NCI-H1417 treated with DMSO at 0.1 percent for 48 hours (cell line): ENCODE data around the gene SOS1.
"Not testable (repeated sequence)": the region's sequence is repeated elsewhere in the genome, so short reads cannot be mapped to it uniquely, and the experiment has no call there.

Experiments
- DNase-seq: peaks from one replicate; lab custom pipeline; 2025; lab: John Stamatoyannopoulos, UW

The SOS1 gene

DNA sequence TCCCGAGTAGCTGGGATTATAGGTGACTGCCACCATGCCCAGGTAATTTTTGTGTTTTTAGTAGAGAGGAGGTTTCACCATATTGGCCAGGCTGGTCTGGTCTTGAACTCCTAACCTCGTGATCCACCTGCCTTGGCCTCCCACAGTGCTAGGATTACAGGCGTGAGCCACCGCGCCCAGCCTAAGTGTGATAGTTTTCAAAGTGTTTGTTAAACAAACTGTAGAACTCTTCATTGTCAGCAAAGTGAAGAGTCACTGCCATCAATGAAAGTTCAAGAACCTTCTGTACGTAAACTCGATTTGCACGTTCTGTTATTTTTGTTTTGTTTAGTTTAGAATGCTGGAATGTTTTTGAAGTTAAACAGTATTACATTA is 18.0 kb upstream of the SOS1 start:
- DNase-seq = no peak

DNA sequence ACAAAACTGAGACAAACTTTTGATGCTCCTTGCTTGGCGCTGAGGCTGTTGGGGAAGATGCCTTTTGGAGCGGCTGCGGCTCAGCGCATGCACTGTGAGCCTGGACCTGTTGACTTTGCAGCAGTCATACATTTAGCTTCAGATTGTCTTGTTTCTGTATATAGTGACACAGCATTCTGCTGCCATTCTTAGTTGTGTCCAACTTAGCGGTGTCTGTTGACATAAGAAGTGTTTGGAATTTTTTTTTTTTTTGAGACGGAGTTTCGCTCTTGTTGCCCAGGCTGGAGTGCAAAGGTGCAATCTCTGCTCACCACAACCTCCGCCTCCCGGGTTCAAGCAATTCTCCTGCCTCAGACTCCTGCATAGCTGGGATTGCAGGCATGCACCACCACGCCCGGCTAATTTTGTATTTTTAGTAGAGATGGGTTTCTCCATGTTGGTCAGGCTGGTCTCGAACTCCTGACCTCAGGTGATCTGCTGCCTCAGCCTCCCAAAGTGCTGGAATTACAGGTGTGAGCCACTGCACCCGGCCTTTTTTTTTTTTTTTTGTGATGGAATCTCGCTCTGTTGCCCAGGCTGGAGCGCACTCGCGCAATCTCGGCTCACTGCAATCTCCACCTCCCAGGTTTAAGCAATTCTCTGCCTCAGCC is 17.5 kb upstream of the SOS1 start:
- DNase-seq = not testable (repeated sequence)

DNA sequence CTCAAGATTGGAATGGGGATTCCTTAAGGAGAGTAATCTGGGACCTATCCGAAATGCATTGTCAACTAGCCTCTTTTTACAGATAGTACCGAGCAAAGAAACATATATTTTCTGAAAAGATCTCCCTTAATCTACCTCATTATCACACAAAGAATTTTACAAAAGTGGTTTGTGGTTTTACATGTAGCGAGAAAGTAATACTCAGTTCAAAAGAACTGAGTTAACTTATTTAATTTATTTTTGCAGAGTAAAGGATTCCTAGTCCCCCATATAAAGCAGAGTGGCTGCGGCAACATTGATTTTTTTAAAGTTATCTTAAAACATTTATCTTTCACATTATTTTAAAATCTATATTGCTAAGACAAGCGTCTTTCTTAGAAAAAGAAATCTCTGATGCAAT is 15.9 kb upstream of the SOS1 start:
- no peak for DNase-seq

DNA sequence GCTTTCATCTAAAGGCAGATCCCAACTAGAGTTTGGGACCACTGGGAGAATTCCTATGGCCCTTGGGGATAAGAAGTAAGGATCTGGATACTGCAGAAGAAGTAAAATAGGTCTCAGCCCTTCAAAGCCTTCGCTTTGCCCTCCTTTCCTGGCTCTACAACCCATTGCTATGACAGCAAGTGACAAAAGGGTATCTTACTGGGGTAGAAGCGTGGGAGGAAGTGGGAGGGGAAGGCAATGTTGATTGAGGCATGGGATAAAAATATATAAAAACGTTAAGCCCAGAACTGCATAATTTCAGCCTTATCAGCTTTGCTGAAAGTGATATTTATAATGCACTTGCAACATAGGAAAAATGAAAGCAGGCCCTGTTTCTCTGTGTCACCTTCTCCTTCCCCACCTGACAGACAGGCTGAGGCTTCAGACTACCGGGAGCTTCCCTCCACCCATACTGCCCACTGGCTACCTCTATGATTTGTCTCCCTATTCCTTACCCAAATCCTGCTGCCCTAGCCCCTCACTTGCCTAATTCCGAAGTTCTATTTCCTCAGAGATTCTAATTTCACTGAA is 14.9 kb upstream of the SOS1 start:
- no peak for DNase-seq

DNA sequence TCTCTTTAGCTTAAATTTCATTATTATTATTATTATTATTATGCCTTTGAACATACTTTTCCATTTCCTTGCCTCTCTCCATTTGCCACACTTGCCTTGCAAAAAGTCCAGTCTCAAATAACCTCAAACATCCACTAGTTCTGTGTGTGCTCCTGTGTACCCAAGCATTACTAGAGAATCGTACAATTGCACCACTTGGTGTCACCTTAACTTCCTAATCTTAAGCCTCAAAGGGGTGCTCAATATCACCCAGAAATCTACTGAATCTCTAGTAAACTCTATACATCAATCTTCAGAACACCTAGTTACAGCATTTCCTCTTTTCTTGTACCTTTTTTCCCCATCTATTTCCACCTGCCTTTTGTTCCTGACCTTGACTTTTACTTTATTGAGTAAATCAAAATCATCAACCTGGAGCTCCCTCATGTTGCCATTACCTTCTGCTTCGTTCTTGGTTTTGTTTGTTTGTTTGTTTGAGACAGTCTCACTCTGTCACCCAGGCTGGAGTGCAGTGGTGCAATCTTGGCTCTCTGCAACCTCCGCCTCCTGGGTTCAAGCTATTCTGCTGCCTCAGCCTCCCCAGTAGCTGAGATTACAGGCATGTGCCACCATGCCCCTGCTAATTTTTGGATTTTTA is 12.5 kb upstream of the SOS1 start:
- no peak for DNase-seq

DNA sequence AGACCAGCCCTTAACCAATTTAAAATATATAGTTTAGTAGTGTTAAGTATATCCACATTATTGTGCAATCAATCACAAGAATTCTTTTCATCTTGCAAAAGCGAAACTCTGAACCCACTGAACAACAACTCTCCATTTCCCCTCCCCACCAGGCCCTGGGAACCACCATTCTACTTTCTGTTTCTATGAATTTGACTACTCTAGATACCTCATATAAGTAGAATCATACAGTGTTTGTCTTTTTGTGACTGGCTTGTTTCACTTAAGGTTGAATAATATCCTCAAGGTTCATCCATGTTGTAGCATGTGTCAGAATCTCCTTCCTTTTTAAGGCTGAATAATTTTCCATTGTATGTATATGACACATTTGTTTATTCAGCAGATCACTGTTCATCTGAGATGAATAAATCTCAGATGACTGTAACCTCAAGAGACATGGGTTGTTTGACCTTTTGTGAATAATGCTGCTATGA is 8.1 kb upstream of the SOS1 start:
- no peak for DNase-seq

DNA sequence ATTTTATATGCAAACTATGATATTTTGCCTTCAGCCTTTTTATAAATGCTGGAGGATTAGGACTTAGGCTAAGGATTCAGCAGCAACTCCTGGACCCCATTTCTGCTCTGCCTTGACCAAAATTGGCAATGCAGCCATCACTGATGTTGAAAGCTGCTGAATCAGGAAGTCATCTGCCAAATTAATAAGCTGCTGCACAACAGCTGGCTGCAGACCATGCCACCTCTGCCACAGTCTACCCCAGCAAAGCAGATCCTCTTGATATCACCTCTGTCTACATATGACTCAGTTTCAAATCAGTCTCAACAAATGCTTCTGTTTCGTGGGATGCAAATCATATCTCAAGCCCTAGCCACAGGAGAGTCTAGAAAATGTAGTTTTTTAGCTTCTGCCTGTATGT is 7.1 kb upstream of the SOS1 start:
- no peak for DNase-seq

DNA sequence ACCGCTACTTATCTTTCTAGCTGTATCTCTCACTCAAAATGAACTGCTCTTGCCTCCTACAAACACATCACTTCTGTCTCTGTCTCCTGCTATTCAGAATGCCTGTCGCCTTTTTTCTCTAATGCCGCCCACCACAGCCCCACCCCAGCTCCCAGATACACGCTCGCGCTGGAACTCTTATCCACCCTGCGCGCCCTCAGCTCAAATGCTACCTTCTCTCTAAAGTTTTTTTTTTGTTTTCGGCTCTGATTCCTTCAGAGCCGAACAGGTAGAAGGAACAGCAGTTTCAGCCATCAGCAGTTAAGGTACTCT is 3.9 kb upstream of the SOS1 start:
- DNase-seq = no peak

DNA sequence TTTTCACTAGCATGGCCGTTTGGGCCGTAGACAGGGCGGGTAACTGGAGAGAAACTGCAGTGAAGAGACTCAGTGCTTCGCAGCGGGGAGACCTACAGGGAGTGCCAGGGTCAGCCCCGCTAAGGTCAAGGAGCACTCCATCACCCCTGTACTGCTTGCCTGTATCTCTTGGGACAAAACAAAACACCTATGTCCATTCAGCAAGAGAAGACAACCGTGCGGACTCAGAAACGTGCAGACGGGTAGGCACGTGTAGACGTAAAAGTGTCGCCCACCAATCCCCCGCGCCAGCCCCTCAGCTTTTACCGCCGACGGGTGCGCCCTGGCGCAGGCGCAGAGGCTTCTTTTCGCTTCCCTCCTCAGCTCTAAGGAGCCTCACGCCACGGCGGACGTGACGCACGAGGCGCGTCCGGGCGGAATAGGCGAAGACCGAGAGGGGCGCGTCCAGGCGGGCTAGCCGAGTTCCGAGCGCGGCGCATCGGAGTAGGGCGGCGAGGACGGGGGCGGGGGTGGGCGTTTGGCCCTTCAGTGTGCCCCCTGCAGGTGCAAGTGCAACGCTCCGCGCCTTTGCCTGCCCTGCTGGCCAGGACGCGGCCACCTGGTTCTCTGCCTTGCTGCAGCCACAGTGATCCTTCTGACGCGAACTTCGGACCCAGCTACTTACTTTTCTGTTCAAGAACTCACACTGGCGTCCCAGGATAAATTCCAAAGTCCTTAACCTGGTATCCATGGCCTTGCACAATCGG is 3.3 kb upstream of the SOS1 start:
- peak; percentile 95 for DNase-seq

DNA sequence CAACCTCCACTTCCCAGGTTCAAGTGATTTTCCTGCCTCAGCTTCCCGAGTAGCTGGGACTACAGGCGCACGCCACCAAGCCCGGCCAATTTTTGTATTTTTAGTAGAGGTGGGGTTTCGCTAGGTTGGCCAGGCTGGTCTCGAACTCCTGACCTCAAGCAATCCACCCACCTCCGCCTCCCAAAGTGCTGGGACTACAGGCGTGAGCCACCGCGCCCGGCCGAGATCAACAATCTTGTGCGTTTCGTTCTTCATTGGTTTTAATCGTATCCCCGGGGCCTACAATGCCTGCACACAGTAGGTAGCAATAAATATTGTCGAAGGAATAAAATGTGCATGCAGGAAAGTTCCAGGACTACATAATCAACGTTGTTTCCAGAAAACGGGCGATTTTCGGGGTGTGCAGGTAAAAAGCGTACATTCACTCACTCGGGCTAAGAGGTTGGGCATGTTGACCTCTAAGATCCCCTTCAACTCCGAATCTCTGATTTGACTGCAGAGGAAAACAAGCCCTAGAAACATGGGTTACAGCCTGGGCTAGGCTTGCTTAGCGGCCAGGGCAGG is 2.7 kb upstream of the SOS1 start:
- DNase-seq = no peak

DNA sequence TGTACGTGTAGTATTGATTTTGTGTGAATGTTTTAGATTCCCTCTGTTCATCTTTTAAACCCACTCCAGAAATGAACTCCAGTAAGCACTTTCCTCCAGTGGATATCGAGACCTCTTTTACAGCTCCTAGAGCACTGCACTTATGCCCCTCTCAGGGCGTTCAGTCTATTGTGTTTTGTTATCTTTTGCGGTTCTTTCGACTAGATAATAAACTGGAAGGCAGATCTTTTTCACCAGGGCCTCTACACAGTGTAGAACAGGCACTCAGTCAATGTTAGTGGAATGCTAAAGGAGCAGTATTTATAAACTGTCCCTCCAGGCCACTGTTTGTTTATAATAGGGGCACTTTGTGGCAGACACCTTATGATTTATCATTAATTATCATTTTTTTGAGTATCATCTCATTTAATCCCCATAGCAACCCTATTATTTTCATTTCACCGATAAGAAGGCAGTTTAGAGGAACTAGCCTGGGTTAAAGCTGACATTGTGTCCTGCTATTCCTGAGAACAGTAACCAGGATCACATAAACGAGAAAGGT is 742 bp upstream of the SOS1 start:
- no peak for DNase-seq

DNA sequence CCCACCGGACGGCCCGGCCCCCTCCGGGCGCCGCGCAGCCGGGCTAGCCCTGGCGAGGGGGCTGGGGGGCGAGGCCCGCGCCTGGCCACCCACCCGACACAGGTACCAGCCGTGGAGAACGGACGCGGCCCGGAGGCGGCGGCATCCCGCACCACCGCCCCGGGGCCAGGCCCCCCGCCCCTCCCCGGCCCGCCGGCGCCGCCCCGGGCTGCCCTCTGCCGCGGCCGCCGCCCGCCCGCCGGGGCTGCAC is 405 bp downstream of the SOS1 start:
- no peak for DNase-seq

DNA sequence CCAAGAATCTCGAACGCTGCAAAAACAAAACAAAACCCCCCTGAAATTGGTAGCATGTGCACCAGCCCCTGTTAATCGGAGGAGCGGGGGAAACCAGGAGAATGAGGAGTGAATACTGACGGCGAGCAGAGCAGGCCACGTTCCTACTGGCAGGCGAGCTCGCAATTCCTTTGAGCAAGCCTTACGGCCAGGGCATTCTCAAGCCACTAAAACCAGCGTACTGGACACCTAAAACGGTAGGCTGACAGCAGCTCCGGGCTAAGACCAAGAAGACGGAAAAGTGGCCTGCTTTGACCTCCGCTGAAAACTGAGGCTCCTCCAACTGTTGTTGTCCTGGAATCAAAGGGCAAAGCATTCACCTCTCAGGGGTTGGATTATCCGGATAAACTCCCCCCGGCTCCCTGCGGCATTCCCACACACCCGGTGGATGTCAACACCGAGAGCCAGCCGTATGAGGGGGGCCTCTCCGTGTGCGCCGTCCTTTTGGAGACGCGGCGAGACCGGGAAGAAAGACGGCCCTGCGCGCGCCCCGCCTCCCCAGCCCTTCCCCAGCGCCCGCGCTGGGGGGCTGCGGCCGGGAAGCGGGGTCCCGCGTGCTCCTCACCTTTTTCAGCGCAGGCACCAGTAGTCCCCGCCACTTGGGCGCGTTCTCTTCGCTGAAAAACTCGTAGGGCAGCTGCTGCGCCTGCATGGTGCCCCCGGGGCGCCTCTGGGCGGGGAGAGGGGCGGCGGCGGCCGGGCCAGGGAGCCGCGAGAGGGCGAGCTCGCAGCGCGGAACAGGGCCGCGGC is 925 bp downstream of the SOS1 start:
- no peak for DNase-seq

DNA sequence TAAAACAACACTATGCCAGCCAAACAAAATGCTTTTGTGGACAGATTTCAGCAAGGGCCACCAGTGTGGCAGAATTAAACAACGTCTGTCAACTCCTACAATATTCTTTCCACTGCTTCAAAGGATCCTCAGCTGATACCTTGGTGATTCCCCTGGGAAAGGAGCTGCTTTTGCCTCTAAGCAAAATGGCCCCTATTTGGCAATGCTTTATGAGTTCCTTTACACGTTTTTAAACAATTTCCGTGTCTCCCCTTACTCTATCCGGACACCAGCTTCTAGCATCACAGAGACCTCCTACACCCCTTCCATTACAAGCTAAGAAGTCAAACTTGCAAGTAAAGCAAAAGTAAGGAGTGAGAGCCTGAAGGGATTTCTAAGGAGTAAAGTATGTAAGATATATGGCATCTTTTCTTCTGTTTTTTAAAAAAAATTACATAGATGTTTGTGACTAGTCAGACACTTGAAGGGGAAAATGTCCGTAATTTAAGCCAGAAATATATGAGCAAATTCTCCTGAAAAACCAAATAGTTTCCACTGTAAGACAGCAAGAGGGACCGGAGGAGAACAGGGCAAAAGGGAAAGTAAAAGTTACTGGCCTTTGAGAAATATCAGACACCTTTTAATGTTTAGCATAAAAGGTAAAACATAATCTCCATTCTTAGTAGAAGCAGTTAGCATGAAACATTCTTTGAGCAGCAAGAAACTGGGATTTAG is 1.9 kb downstream of the SOS1 start:
- DNase-seq = no peak

DNA sequence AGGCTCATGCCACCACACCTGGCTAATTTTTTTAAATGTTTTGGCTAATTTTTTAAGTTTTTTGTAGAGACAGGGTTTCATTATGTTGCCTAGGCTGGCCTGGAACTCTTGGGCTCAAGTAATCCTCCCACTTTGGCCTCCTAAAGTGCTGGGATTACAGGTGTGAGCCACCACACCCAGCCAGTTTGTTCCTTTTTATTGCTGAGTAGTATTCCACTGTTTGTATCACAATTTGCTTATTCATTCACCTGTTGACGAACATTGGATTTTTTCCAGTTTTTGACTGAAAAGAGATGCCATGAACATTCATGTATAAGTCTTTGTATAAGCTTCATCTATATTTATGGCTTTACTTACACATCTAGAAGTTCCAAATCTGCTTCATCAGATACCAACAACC is 5.3 kb downstream of the SOS1 start:
- DNase-seq = no peak

DNA sequence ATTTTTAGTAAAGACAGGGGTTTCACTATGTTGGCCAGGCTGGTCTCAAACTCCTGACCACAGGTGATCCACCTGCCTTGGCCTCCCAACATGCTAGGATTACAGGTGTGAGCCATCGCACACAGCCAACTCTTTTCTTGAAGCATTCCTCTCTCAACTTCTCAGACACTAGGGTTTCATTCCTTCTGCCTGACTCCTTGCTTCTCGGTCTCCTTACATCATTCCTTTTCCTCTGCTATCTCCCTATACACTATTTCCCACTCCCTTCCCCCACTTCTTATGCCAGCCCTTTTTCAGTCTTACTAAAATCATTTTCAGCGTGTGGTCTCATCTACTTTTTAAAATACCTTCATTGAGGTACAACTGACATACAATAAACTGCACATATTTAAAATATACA is 6.1 kb downstream of the SOS1 start:
- DNase-seq = no peak

DNA sequence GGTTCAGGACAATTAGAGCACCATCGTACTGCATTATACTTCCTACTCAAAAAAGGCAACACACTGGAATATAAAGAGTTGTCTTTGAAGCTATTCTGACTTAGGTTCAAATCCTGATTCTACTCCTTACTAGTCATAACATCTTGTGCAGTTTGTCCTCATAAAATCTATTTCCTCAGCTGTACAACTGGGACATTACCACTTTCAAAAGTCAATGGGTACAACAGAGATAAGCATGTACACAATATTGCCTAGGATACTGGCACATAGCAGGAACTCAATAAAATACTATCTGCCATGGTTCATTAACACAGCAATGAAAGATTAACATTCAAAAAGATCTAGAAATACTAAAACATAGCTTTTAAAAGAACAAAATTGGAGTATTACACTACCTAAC is 11.3 kb downstream of the SOS1 start:
- no peak for DNase-seq

DNA sequence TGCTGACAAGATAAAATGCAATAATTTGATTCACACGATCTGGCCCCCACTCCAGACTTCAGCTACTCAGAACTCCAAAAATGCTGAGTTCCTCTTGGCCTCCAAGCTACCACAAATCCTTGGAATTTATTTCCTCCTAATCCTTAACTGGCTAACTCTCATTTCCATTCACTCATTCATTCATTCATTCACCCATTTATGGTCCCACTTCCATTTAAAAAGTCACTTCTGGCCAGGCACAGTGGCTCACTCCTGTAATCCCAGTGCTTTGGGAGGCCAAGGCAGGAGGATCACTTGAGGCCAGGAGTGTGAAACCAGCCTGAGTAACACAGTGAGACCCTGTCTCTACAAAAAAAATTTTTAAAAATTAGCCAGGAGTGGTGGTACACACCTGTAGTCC is 12.5 kb downstream of the SOS1 start:
- no peak for DNase-seq

DNA sequence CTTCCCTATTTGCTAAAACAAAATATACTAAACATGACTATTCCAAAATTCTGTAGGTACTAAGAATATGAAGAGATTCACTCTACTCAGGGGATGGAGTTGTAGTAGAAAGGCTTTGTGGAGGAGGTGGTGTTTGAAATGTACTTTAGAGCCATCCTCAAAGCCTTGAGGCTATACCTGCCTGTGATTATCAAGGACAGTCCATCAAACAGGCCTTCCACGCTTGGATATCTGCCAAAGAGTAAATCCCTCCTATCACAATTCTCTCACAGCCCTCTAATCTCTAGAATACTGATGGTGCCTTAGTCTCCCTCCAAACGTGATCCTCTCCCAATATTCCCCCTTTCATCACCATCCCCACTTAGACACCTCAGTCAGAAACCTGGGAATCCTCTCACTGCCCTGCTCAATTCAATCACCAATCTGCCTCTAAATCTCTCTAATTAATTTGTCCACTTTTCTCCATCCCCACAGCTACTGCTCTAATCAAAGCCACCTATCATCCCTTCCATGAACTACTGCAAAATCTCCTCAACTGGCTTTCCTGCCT is 13.1 kb downstream of the SOS1 start:
- DNase-seq = no peak

DNA sequence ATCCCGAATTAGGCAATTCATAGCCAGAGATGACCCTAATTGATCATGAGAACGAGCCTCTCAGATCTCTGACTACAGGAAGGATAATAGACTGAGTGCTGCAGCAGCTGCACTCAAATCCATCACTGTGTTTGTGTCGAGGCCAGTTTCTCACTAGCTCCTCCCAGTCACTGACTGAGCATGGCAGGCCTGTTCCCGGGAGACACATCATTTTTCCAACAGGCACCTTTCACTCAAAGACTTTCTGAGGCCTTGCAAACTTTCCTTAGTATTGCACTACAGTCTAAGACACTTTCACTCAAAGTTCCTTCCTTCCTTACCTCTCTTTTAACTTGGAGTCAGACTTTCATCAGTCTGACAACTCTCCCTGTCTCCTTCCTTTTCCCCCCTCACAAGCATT is 13.7 kb downstream of the SOS1 start:
- peak; percentile 18 for DNase-seq
